ENCODE measurements around the gene DRC1.

- no peak for TF ChIP-seq CTCF (IDR thresholded peaks at IDR 0.05; ENCODE audit: low read length)
- no peak for TF ChIP-seq EZH2 (optimal IDR thresholded peaks at IDR 0.05; ENCODE audit: low read depth, low read length)
Observed at GRCh38 chr2:26424221-26424620, 22.5 kb downstream of the DRC1 start.
